Heart left ventricle (tissue), 16 donors: ENCODE results near the gene SLC7A6OS. TPM values are rescaled to one million over a fixed set of nuclear protein-coding genes. Genes with fewer than 3 reads are reported as not detected.

Experiments used
- ATAC-seq, 4 donors: fragments of 200-7000 bp; cut with Tn5 transposase; one replicate each; pipeline ENCODE4 v1.9.1; 2020 to 2022; ENCODE audit warnings: moderate library complexity in 4 of 4, mild to moderate bottlenecking in 3 of 4, moderate number of reproducible peaks in 1 of 4
- DNase-seq, 5 donors: peaks; one replicate each; pipeline ENCODE4 v3.0.0-alpha.2; 2020
- H3K27ac ChIP-seq, 12 donors: fragments of 200-600 bp; sonication (generic) in 4 of 12; one replicate each; pipeline versions ENCODE4 v1.5.0 to v1.8.0; 2016 to 2022; ENCODE audit warnings: mild to moderate bottlenecking in 2 of 12
- H3K27me3 ChIP-seq, 9 donors: fragments of 200-600 bp; sonication (generic) in 2 of 9; one replicate each; pipeline versions ENCODE4 v1.5.1 to v1.8.0; 2016 to 2022; ENCODE audit warnings: mild to moderate bottlenecking in 3 of 9
- H3K36me3 ChIP-seq, 9 donors: fragments of 200-600 bp; sonication (generic) in 2 of 9; one replicate each; pipeline versions ENCODE4 v1.5.0 to v1.8.0; 2018 to 2022; ENCODE audit warnings: mild to moderate bottlenecking in 2 of 9
- H3K4me1 ChIP-seq, 12 donors: fragments of 200-600 bp; sonication (generic) in 4 of 12; one replicate each; pipeline versions ENCODE4 v1.5.0 to v1.8.0; 2016 to 2022; ENCODE audit warnings: mild to moderate bottlenecking in 3 of 12
- H3K4me3 ChIP-seq, 12 donors: fragments of 200-600 bp; sonication (generic) in 4 of 12; one replicate each; pipeline versions ENCODE4 v1.5.0 to v1.8.0; 2017 to 2022; ENCODE audit warnings: mild to moderate bottlenecking in 9 of 12, moderate library complexity in 4 of 12
- H3K9me3 ChIP-seq, 12 donors: fragments of 200-600 bp; sonication (generic) in 4 of 12; one replicate each; pipeline versions ENCODE4 v1.5.0 to v1.8.0; 2016 to 2022; ENCODE audit warnings: mild to moderate bottlenecking in 1 of 12
- POLR2A ChIP-seq, 2 donors: fragments of 450-650 bp; IDR thresholded peaks; one replicate each; pipeline ENCODE4 v1.6.1; 2017; ENCODE audit warnings: antibody characterized with exemption in 2 of 2, mild to moderate bottlenecking in 2 of 2, moderate library complexity in 2 of 2
- WGBS, 4 donors: extraction: QIAGEN DNeasy Blood & Tissue Kit in 2 of 4; methylation state at CpG; one replicate each; pipeline versions ENCODE4 v1.1.5 to v1.1.7; 2013 to 2018; 5-methylcytosine and 5-hydroxymethylcytosine counted together
- intact Hi-C, 10 donors: fragments of 100-400 bp; cut with DNase I; formaldehyde crosslinking; loops; one replicate each; pipeline versions ENCODE4 v1.11.1 to v1.14.2; 2022
- polyA plus RNA-seq, 2 donors: library from polyadenylated mRNA; stranded (reverse); fragments of 200-250 nt; gene quantifications; one replicate each; pipeline ENCODE4 v1.2.3, GENCODE V29; 2013
- total RNA-seq, 9 donors: library from RNA; depleted of rRNA in 2 of 9; stranded (reverse); fragments of >200 nt in 2 of 9; fragmentation: NEBNext Ultra II Directional in 3 of 9; extraction: Animal tissue kit (Norgen Biotek cat#: 25700) in 3 of 9; gene quantifications; one replicate each; pipeline versions ENCODE4 v1.1.0 to v1.2.4, GENCODE V29; 2016 to 2023
- TF ChIP-seq, protein P1 (sequence below), 12 donors: fragments of 200-600 bp; sonication (generic) in 4 of 12; IDR thresholded peaks; one replicate each; pipeline versions ENCODE4 v1.5.0 to v1.8.0; 2018 to 2022; ENCODE audit warnings: antibody characterized with exemption in 12 of 12, mild to moderate bottlenecking in 5 of 12
- donor health status: ischemic (EF 13 %, LVEDD 7.1; RV severe dilation, severe dysfunction).
- donor health status: healthy with polysubstance abuse.
- donor health status: DM: no; HTN: yes; CAD: no.
- donor health status: DM: no; HTN: no; CAD: no.
- donor health status: ischemic (EF 25% LVEDD 6.9; RV normal size, moderate dysfunction).
- donor health status: ischemic (EF 25% LVEDD 5.7; RV mildly dilated, moderate dysfunction).
- donor health status: healthy.
- donor health status: DM: yes; HTN: yes; CAD: no.
- donor health status: ischemic (EF 35%, LVEDD 5.7; RV mildly dilated, moderate dysfunction).
- donor health status: nonischemic (EF 11% LVEDD 7.7; RV severe dilation, severe dysfunction).
- donor health status: DM: yes; HTN: yes; CAD: no.
- donor health status: PGD.
- donor health status: ischemic (EF 29% LVEDD 5.4; RV normal size, mild dysfunction).
- donor health status: nonischemic (EF 23%, LVEDD 6.1; RV moderate dilation, normal function).

SLC7A6OS gene
- total and polyA plus RNA-seq, 11 donors, result 8.1 to 16.2 (median 10.0) TPM

GRCh38 chr16:68355447-68356248, 44.9 kb upstream of the SLC7A6OS start:
- TF ChIP-seq, protein P1, sequence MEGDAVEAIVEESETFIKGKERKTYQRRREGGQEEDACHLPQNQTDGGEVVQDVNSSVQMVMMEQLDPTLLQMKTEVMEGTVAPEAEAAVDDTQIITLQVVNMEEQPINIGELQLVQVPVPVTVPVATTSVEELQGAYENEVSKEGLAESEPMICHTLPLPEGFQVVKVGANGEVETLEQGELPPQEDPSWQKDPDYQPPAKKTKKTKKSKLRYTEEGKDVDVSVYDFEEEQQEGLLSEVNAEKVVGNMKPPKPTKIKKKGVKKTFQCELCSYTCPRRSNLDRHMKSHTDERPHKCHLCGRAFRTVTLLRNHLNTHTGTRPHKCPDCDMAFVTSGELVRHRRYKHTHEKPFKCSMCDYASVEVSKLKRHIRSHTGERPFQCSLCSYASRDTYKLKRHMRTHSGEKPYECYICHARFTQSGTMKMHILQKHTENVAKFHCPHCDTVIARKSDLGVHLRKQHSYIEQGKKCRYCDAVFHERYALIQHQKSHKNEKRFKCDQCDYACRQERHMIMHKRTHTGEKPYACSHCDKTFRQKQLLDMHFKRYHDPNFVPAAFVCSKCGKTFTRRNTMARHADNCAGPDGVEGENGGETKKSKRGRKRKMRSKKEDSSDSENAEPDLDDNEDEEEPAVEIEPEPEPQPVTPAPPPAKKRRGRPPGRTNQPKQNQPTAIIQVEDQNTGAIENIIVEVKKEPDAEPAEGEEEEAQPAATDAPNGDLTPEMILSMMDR (IDR thresholded peaks at IDR 0.05), result peak in 1 of 12 donors; percentile 10
- no peak for TF ChIP-seq POLR2A (IDR thresholded peaks at IDR 0.05)
- ATAC-seq, result no peak
- Histone ChIP-seq H3K9me3 (no peaks in the 10 kb centered on the region), H3K36me3 (peaks cover 0 to 89% (median 79%) of the 10 kb centered on the region in 9 donors), H3K27ac (no peak overlapping the region), H3K4me3 (no peak overlapping the region), H3K27me3 (no peaks in the 10 kb centered on the region), H3K4me1 (peaks cover 0 to 22% (median 0%) of the 10 kb centered on the region in 12 donors)
- DNase-seq, result peak in 1 of 5 donors; percentile 50
- intact Hi-C loops, result no loop called here
- WGBS, 4 donors, result 74 to 83% (median 76%) methylated on average over 16 to 28 of the region's 28 CpGs

DNA sequence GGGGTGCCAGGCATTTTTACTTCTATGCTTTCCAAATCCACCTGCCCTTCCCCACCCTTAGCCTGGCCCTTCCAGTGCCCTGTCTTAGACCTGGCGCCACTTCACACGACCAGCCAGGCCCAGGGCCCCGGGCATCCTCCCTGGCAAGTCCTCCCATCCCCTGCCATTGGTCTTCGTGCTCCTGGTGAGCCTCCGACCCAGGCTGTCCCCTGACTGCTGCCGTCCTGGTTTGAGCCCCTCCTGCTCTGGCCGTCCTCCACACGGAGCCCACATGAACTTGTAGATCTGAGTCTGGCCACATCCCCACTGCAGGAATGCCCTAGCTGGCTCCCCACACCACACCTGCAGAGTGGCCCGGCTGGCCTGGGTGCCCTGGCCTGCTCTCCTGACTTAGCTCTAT, 44.1 kb upstream of the SLC7A6OS start:
- Histone ChIP-seq H3K4me1 (peaks cover 0 to 22% (median 0%) of the 10 kb centered on the region in 12 donors), H3K4me3 (no peak overlapping the region), H3K27ac (no peak overlapping the region), H3K9me3 (no peaks in the 10 kb centered on the region), H3K27me3 (no peaks in the 10 kb centered on the region), H3K36me3 (peaks cover 0 to 97% (median 87%) of the 10 kb centered on the region in 9 donors)
- intact Hi-C loops, result no loop called here
- 89 to 96% (median 92%) methylated on average over 9 of the region's 9 CpGs for WGBS, 4 donors
- no peak for ATAC-seq
- TF ChIP-seq, protein P1 (IDR thresholded peaks at IDR 0.05), result no peak
- TF ChIP-seq POLR2A (IDR thresholded peaks at IDR 0.05), result no peak
- peak in 1 of 5 donors; percentile 55 for DNase-seq

DNA sequence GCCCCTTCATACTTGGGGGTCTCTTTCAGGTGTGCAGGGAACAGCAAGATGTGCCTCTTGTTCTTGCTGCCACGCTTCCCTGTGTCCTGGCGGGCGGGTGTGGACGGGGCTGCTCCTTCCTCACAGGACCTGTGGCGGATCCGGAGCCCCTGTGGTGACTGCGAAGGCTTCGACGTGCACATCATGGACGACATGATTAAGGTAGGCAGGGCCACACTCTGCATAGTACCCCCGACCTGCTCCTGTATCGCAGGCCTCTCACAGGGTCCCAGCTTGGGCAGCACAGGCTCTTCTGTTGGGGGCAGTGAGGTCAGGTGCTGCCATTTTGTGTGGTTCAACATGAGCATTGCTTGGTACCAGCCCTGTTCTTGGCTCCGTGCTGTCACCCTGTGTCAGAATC, 42.6 kb upstream of the SLC7A6OS start:
- no peaks in the 10 kb centered on the region for H3K9me3 ChIP-seq
- no peak overlapping the region for H3K27ac ChIP-seq
- WGBS, 4 donors, result 78 to 95% (median 90%) methylated on average over 6 to 13 of the region's 13 CpGs
- H3K4me3 ChIP-seq, result no peak overlapping the region
- DNase-seq (peak in 1 of 5 donors; percentile 36), ATAC-seq (no peak)
- TF ChIP-seq POLR2A (IDR thresholded peaks at IDR 0.05), result no peak
- TF ChIP-seq, protein P1 (IDR thresholded peaks at IDR 0.05), result no peak
- intact Hi-C loops, result no loop called here
- no peaks in the 10 kb centered on the region for H3K27me3 ChIP-seq
- peaks cover 0 to 100% (median 97%) of the 10 kb centered on the region in 9 donors for H3K36me3 ChIP-seq
- peaks cover 0 to 22% (median 0%) of the 10 kb centered on the region in 12 donors for H3K4me1 ChIP-seq

GRCh38 chr16:68351991-68352431, 41.3 kb upstream of the SLC7A6OS start:
- DNase-seq, result no peak
- WGBS, 4 donors, result 86 to 98% (median 92%) methylated on average over 11 of the region's 11 CpGs
- Histone ChIP-seq H3K27ac (no peak overlapping the region), H3K4me1 (peaks cover 0 to 19% (median 0%) of the 10 kb centered on the region in 12 donors), H3K4me3 (no peak overlapping the region), H3K36me3 (peaks cover 0 to 100% (median 97%) of the 10 kb centered on the region in 9 donors), H3K9me3 (no peaks in the 10 kb centered on the region), H3K27me3 (no peaks in the 10 kb centered on the region)
- ATAC-seq, result peak in 1 of 4 donors; percentile 32
- TF ChIP-seq, protein P1 (IDR thresholded peaks at IDR 0.05), result no peak
- no peak for TF ChIP-seq POLR2A (IDR thresholded peaks at IDR 0.05)
- intact Hi-C loops, result no loop called here
